Activated CD8-positive, alpha-beta T cell treated with anti-CD3 and anti-CD28 coated beads, Interleukin-2, amount 10 ng/mL, durations not matched to agents 7 days and 5 days (primary cell): ENCODE results near the gene FAM229A. TPM values are rescaled to one million over a fixed set of nuclear protein-coding genes. Genes with fewer than 3 reads are reported as not detected.

Experiments
- ATAC-seq: fragments of 150-1000 bp; cut with Tn5 transposase; one replicate; pipeline ENCODE4 v1.10.0; 2021; ENCODE audit warnings: moderate library complexity
- CTCF ChIA-PET: fragments of 350-600 bp; sonication (Branson Sonifier 250); formaldehyde crosslinking; loops from one replicate; lab custom pipeline; 2021; ENCODE audit warnings: antibody characterized with exemption; lab: Charles Lee
- POLR2A ChIA-PET: fragments of 350-600 bp; sonication (Branson Sonifier 250); formaldehyde crosslinking; loops from one replicate; lab custom pipeline; 2021; ENCODE audit warnings: antibody characterized with exemption; lab: Charles Lee
- DNase-seq: peaks from one replicate; pipeline ENCODE4 v3.0.0-alpha.2; 2020
- H3K27ac Mint-ChIP-seq: one replicate; pipeline ENCODE4 v1.8.0; 2021; ENCODE audit warnings: mild to moderate bottlenecking, mixed read lengths
- H3K27me3 Mint-ChIP-seq: one replicate; pipeline ENCODE4 v1.8.0; 2021; ENCODE audit warnings: low read depth, mixed read lengths
- H3K36me3 Mint-ChIP-seq: one replicate; pipeline ENCODE4 v1.8.0; 2021; ENCODE audit warnings: low read depth, mixed read lengths
- H3K4me1 Mint-ChIP-seq: one replicate; pipeline ENCODE4 v1.8.0; 2021; ENCODE audit warnings: low read depth, mixed read lengths
- H3K4me3 Mint-ChIP-seq: one replicate; pipeline ENCODE4 v1.8.0; 2021; ENCODE audit warnings: mild to moderate bottlenecking, mixed read lengths
- H3K9me3 Mint-ChIP-seq: one replicate; pipeline ENCODE4 v1.8.0; 2022; ENCODE audit warnings: mixed read lengths; ENCODE audit not compliant: insufficient read depth
- total RNA-seq, 2 experiments: library from RNA; stranded (reverse); gene quantifications; one replicate each; pipeline ENCODE4 v1.2.3, GENCODE V29; 2021

Gene FAM229A
- total RNA-seq, 2 experiments from 2014 or later = 2.6 to 3.2 TPM

GRCh38 chr1:32373996-32374592 is 11.8 kb upstream of the FAM229A start:
- ATAC-seq (no peak), DNase-seq (no peak)
- Mint-ChIP-seq H3K36me3 (peaks cover 21% of the 10 kb centered on the region), H3K4me1 (peaks cover 19% of the 10 kb centered on the region), H3K27ac (no peak overlapping the region), H3K9me3 (no peaks in the 10 kb centered on the region), H3K27me3 (no peaks in the 10 kb centered on the region), H3K4me3 (no peak overlapping the region)
- ChIA-PET POLR2A (no interaction called here), CTCF (interaction anchor here (0.6 to 2.9 kb wide), 3 partner anchors 158 to 1212 kb away, joined by 3 to 22 read pairs (median 4); no protein-coding TSS in a partner anchor)

- ChIA-PET POLR2A (interaction anchor here (0.6 to 2.6 kb wide), 8 partner anchors 18 to 486 kb away, joined by 3 to 8 read pairs (median 4); partner anchors contain the start of genes HDAC1, KPNA6, MARCKSL1 and TXLNA), CTCF (interaction anchor here (0.6 to 2.9 kb wide), 21 partner anchors 8 to 264 kb away, joined by 3 to 22 read pairs (median 4); partner anchors contain the start of genes KPNA6 and MARCKSL1)
- H3K9me3 Mint-ChIP-seq = no peaks in the 10 kb centered on the region
- H3K27me3 Mint-ChIP-seq = no peaks in the 10 kb centered on the region
- H3K4me1 Mint-ChIP-seq = peaks cover 19% of the 10 kb centered on the region
- ATAC-seq = peak; percentile 87
- H3K4me3 Mint-ChIP-seq = no peak overlapping the region
- H3K27ac Mint-ChIP-seq = peak overlapping the region; percentile 30
- peaks cover 16% of the 10 kb centered on the region for H3K36me3 Mint-ChIP-seq
- DNase-seq = peak; percentile 80
Observed at GRCh38 chr1:32372149-32372756, 10.0 kb upstream of the FAM229A start.

DNA sequence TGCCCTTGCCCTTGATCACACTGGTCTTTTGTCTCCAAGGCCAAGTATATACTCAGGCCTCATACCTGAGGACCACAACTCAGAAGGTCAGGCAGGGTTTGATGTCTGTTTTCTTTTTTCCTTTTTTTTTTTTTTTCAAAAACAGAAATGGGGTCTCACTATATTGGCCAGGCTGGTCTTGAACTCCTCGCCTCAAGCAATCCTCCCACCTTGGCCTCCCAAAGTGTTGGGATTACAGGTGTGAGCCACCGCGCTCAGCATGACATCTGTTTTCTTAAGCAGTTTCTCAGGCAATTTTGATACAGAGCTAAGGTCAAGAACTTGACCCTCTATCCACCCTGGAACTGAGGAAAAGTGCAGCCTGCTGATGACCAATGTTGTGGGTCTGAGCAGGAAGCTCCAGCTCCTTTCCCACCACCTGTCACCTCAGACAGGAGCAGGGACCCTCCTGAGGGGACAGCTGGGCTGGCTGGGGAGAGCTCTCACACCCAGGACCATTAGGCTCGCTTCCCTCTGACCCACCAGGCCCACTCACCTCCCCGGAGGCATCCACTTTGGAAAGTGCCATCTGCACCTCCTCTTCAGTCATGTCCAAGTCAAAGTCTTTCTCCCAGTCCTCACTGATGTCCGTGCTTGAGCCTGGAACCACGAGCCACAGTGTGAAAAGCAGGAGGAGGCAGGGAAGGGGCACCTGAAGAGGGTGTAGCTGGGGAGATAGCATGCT is 5.8 kb upstream of the FAM229A start:
- Mint-ChIP-seq H3K4me3 (no peak overlapping the region), H3K4me1 (peaks cover 18% of the 10 kb centered on the region), H3K9me3 (no peaks in the 10 kb centered on the region), H3K36me3 (peaks cover 22% of the 10 kb centered on the region), H3K27ac (no peak overlapping the region), H3K27me3 (no peaks in the 10 kb centered on the region)
- DNase-seq (no peak), ATAC-seq (no peak)
- POLR2A ChIA-PET = interaction anchor here (0.6 kb wide), 2 partner anchors 62 to 165 kb away, joined by 4 to 6 read pairs; no protein-coding TSS in a partner anchor
- CTCF ChIA-PET = interaction anchor here (0.8 to 1.4 kb wide), 2 partner anchors 26 to 32 kb away, joined by 3 read pairs; partner anchors contain the start of gene BSDC1

DNA sequence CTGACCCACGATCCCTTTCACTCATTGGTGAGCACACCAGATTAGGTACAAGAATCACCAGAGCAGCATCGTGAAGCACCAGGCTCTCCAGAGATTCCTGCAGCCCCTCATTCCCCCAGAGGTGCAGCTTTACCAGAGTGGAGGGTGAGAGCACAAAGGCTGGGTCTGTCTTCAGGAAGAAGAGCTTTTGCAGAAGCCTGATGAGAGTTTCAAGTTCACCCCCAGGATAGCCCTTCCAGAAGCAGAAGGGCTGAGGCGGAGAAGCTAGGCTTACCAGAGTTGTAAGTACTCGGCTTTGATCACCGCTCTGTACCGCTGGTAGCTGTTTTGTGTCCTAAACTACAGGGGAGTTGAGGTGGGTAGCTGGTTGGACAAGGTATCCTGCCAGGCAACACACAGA is 3.2 kb upstream of the FAM229A start:
- Mint-ChIP-seq H3K9me3 (no peaks in the 10 kb centered on the region), H3K36me3 (peaks cover 25% of the 10 kb centered on the region), H3K27me3 (no peaks in the 10 kb centered on the region), H3K4me3 (no peak overlapping the region), H3K4me1 (peaks cover 8% of the 10 kb centered on the region), H3K27ac (no peak overlapping the region)
- DNase-seq = no peak
- ChIA-PET POLR2A (interaction anchor here (0.6 kb wide), 2 partner anchors 115 to 148 kb away, joined by 3 to 4 read pairs; no protein-coding TSS in a partner anchor), CTCF (no interaction called here)
- ATAC-seq = no peak

- CTCF ChIA-PET = no interaction called here
- Mint-ChIP-seq H3K9me3 (no peaks in the 10 kb centered on the region), H3K27me3 (no peaks in the 10 kb centered on the region), H3K4me1 (peaks cover 14% of the 10 kb centered on the region), H3K4me3 (no peak overlapping the region), H3K36me3 (peaks cover 26% of the 10 kb centered on the region), H3K27ac (no peak overlapping the region)
- DNase-seq (no peak), ATAC-seq (no peak)
- POLR2A ChIA-PET = interaction anchor here (0.6 kb wide), 1 partner anchor 147 kb away, joined by 3 read pairs; no protein-coding TSS in a partner anchor
Observed at GRCh38 chr1:32364836-32365235, 2.6 kb upstream of the FAM229A start.

GRCh38 chr1:32363713-32364112 is 1.4 kb upstream of the FAM229A start:
- ChIA-PET CTCF (no interaction called here), POLR2A (no interaction called here)
- no peak for DNase-seq
- peaks cover 24% of the 10 kb centered on the region for H3K36me3 Mint-ChIP-seq
- peaks cover 21% of the 10 kb centered on the region for H3K4me1 Mint-ChIP-seq
- no peak overlapping the region for H3K27ac Mint-ChIP-seq
- no peak overlapping the region for H3K4me3 Mint-ChIP-seq
- H3K9me3 Mint-ChIP-seq = no peaks in the 10 kb centered on the region
- no peaks in the 10 kb centered on the region for H3K27me3 Mint-ChIP-seq
- no peak for ATAC-seq

DNA sequence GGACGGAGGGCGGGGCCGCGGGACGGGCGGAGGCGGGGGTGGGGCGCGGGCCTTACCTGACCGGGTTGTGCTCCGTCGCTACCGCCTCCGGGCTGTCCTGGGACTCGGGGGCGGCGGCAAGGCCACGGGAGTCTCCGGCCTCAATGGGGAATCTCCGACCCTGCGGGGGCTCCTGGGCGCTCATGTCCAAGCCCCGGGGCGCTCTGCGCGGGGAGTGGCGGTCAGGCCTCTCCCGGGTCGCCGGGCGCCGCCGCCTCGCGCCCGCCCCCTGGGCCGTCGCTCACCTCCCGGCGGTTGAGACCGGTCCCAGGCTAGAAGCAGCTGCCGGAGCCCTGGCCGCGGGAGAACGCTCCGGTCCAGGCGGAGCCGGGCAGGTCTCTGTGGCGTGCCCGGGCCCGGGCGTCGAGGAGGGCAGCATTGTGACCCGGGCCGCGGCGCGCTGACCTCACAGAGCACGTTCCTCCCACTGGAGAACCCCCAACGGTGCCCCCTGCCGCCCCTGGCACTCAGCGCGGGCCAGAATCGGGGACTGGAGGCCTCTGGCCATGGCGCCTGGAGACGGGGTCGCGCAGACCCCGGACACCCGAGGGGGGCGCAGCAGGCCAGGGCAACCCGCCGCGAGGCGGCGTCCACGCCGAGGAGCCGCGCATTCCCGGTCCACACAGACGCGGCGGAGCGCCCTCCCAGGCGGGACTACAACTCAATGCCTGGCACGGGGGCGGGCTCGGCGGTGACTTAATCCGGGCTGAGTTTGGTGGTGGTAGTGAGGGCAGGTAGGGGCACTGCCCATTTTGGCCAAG is 411 bp downstream of the FAM229A start:
- Mint-ChIP-seq H3K4me1 (peaks cover 20% of the 10 kb centered on the region), H3K27ac (no peak overlapping the region), H3K4me3 (no peak overlapping the region), H3K9me3 (no peaks in the 10 kb centered on the region), H3K27me3 (no peaks in the 10 kb centered on the region), H3K36me3 (peaks cover 21% of the 10 kb centered on the region)
- ATAC-seq = peak; percentile 43
- no peak for DNase-seq
- CTCF ChIA-PET = interaction anchor here (1.0 kb wide), 1 partner anchor 11 kb away, joined by 3 read pairs; no protein-coding TSS in a partner anchor
- POLR2A ChIA-PET = interaction anchor here (1.0 kb wide), 1 partner anchor 9 kb away, joined by 3 read pairs; no protein-coding TSS in a partner anchor

DNA sequence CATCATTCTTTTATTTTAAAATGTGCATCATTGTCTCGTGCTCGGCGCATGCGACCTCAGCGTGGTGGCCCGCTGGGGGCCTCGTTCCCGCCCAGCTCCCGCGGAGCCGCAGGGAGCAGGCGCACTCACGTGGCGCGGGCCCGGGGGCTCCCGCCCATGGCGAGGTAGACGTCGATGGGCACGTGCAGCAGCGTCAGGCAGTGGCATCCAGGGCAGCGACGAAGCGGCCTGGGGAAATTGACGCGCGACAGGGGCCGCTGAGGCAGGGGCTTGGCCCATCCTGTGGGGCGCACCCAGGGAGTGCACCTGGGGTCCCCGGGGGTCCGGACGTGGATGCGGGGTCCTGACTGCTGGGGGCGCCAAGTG is 994 bp downstream of the FAM229A start:
- Mint-ChIP-seq H3K27ac (no peak overlapping the region), H3K27me3 (peaks cover 2% of the 10 kb centered on the region), H3K36me3 (peaks cover 21% of the 10 kb centered on the region), H3K4me1 (peaks cover 20% of the 10 kb centered on the region), H3K4me3 (no peak overlapping the region), H3K9me3 (no peaks in the 10 kb centered on the region)
- DNase-seq (no peak), ATAC-seq (no peak)
- POLR2A ChIA-PET = interaction anchor here (0.9 kb wide), 1 partner anchor 25 kb away, joined by 3 read pairs; the partner anchor contains the start of gene MARCKSL1
- CTCF ChIA-PET = interaction anchor here (1.0 kb wide), 1 partner anchor 11 kb away, joined by 3 read pairs; no protein-coding TSS in a partner anchor

DNA sequence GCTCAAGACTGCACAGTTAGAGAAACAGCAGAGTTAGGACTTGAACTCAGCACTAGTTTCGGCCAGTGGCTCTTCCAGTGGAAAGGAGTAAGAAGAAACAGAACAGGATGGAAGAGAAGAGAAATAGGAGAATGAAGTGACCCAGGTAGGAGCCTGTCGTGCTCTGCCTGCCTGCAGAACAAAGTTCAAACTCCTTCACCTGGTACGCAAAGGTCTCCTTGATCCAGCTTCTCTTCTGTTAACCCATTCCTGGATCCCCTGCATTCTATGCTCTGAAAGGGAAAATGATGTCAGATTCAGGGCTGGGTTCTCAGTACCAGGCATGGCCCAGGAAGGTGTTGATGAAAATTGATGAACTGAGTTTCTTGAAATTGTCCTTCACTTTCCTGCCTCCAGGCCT is 3.9 kb downstream of the FAM229A start:
- H3K36me3 Mint-ChIP-seq = peaks cover 10% of the 10 kb centered on the region
- ATAC-seq (no peak), DNase-seq (no peak)
- H3K4me1 Mint-ChIP-seq = peaks cover 27% of the 10 kb centered on the region
- no peaks in the 10 kb centered on the region for H3K9me3 Mint-ChIP-seq
- H3K4me3 Mint-ChIP-seq = no peak overlapping the region
- peaks cover 2% of the 10 kb centered on the region for H3K27me3 Mint-ChIP-seq
- ChIA-PET CTCF (interaction anchor here (0.8 kb wide), 1 partner anchor 14 kb away, joined by 3 read pairs; no protein-coding TSS in a partner anchor), POLR2A (interaction anchor here (1.0 kb wide), 1 partner anchor 107 kb away, joined by 4 read pairs; the partner anchor contains the start of gene LCK)
- no peak overlapping the region for H3K27ac Mint-ChIP-seq

- no peak for ATAC-seq
Observed at GRCh38 chr1:32357614-32358013, 4.7 kb downstream of the FAM229A start.

DNA sequence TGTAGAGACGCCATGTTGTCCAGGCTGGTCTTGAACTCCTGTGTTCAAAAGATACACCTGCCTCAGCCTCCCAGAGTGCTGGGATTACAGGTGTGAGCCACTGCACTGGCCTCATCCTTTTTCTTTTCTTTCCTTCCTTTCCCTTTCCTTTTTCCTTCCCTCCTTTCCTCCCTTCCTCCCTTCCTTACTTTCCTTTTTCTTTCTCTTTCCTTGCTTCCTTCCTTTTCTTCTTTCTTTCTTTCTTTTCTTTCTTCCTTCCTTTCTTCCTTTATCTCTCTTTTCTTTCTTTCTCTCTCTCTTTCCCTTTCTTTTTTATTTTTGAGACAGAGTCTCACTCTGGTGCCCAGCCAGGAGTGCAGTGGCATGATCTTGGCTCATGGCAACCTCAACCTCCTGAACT is 5.8 kb downstream of the FAM229A start:
- Mint-ChIP-seq H3K4me1 (peaks cover 37% of the 10 kb centered on the region), H3K27ac (no peak overlapping the region), H3K9me3 (no peaks in the 10 kb centered on the region), H3K36me3 (peaks cover 6% of the 10 kb centered on the region), H3K27me3 (peaks cover 2% of the 10 kb centered on the region), H3K4me3 (no peak overlapping the region)
- ChIA-PET CTCF (no interaction called here), POLR2A (no interaction called here)
- DNase-seq (no peak), ATAC-seq (no peak)

More at GRCh38 chr1:32357614-32358013, 4.7 kb downstream of the FAM229A start:
- ChIA-PET CTCF (no interaction called here), POLR2A (no interaction called here)
- Mint-ChIP-seq H3K27me3 (peaks cover 2% of the 10 kb centered on the region), H3K4me3 (no peak overlapping the region), H3K9me3 (no peaks in the 10 kb centered on the region), H3K27ac (no peak overlapping the region), H3K4me1 (peaks cover 34% of the 10 kb centered on the region), H3K36me3 (peaks cover 6% of the 10 kb centered on the region)
- DNase-seq = no peak
